H9 (cell line): ENCODE measurements around the gene FNIP2. TPM values are rescaled to one million over a fixed set of nuclear protein-coding genes. Genes with fewer than 3 reads are reported as not detected.
A peak's percentile ranks its signal among the peaks of the same experiment; 100 is the strongest.

Experiments used
- DNase-seq: peaks from one replicate; pipeline ENCODE4 v3.0.0-alpha.2; 2017
- H2AFZ ChIP-seq: one replicate; pipeline ENCODE4 v1.6.1; 2013; ENCODE audit warnings: mild to moderate bottlenecking, low read length, control low read depth, moderate library complexity
- H2AK5ac ChIP-seq: 2 replicates; pipeline ENCODE4 v1.6.1; 2013; ENCODE audit warnings: low read length, control low read depth, mixed read lengths; ENCODE audit not compliant: insufficient read length
- H2BK120ac ChIP-seq: one replicate; pipeline ENCODE4 v1.6.1; 2013; ENCODE audit warnings: low read depth, mild to moderate bottlenecking, low read length, control low read depth, inconsistent platforms; ENCODE audit not compliant: poor library complexity, severe bottlenecking
- H2BK12ac ChIP-seq: 2 replicates; pipeline ENCODE4 v1.6.1; 2013; ENCODE audit warnings: low read length, control low read depth, mixed read lengths, low read depth; ENCODE audit not compliant: insufficient read length
- H2BK15ac ChIP-seq: 2 replicates; pipeline ENCODE4 v1.6.1; 2013; ENCODE audit warnings: low read depth, low read length, control low read depth
- H2BK20ac ChIP-seq: one replicate; pipeline ENCODE4 v1.6.1; 2013; ENCODE audit warnings: low read depth, mild to moderate bottlenecking, low read length, control low read depth, inconsistent platforms; ENCODE audit not compliant: poor library complexity, severe bottlenecking
- H2BK5ac ChIP-seq: 2 replicates; pipeline ENCODE4 v1.6.1; 2013; ENCODE audit warnings: low read length, control low read depth, mixed read lengths; ENCODE audit not compliant: insufficient read length
- H3K14ac ChIP-seq: 2 replicates; pipeline ENCODE4 v1.6.1; 2013; ENCODE audit warnings: low read length, control low read depth; ENCODE audit not compliant: insufficient read depth
- H3K18ac ChIP-seq: 2 replicates; pipeline ENCODE4 v1.6.1; 2013; ENCODE audit warnings: low read depth, mild to moderate bottlenecking, mixed read lengths, low read length, control low read depth; ENCODE audit not compliant: insufficient read length
- H3K23ac ChIP-seq: 2 replicates; pipeline ENCODE4 v1.6.1; 2013; ENCODE audit warnings: low read length, control low read depth, mixed read lengths, low read depth; ENCODE audit not compliant: insufficient read length
- H3K23me2 ChIP-seq: 2 replicates; pipeline ENCODE4 v1.6.1; 2013; ENCODE audit warnings: low read depth, mild to moderate bottlenecking, mixed read lengths, low read length, control low read depth; ENCODE audit not compliant: insufficient read length, poor library complexity, severe bottlenecking
- H3K27ac ChIP-seq: 2 replicates; pipeline ENCODE4 v1.5.1; 2013; ENCODE audit warnings: low read length, control low read depth, mixed read lengths, low read depth; ENCODE audit not compliant: insufficient read length
- H3K27me3 ChIP-seq: 2 replicates; pipeline ENCODE4 v1.6.1; 2013; ENCODE audit warnings: low read length, control low read depth, inconsistent platforms; ENCODE audit not compliant: insufficient read depth
- H3K4ac ChIP-seq: 2 replicates; pipeline ENCODE4 v1.6.1; 2013; ENCODE audit warnings: low read depth, mild to moderate bottlenecking, control low read depth, inconsistent platforms, low read length, moderate library complexity
- H3K4me1 ChIP-seq: 2 replicates; pipeline ENCODE4 v1.6.1; 2013; ENCODE audit warnings: low read length, control low read depth, inconsistent platforms; ENCODE audit not compliant: insufficient read depth
- H3K4me2 ChIP-seq: 2 replicates; pipeline ENCODE4 v1.6.1; 2013; ENCODE audit warnings: low read length, control low read depth, mixed read lengths; ENCODE audit not compliant: insufficient read length, insufficient read depth
- H3K56ac ChIP-seq: 2 replicates; pipeline ENCODE4 v1.6.1; 2013; ENCODE audit warnings: low read depth, mild to moderate bottlenecking, mixed read lengths, low read length, control low read depth; ENCODE audit not compliant: insufficient read length
- H3K79me1 ChIP-seq: 2 replicates; pipeline ENCODE4 v1.6.1; 2013; ENCODE audit warnings: low read depth, mild to moderate bottlenecking, moderate library complexity, low read length, control low read depth, inconsistent platforms; ENCODE audit not compliant: insufficient read depth, poor library complexity, severe bottlenecking
- H3K79me2 ChIP-seq: 2 replicates; pipeline ENCODE4 v1.6.1; 2013; ENCODE audit warnings: low read length, control low read depth, inconsistent platforms; ENCODE audit not compliant: insufficient read depth
- H3K9ac ChIP-seq: 2 replicates; pipeline ENCODE4 v1.6.1; 2013; ENCODE audit warnings: low read length, control low read depth, mixed read lengths; ENCODE audit not compliant: insufficient read length; ENCODE audit errors: extremely low read depth
- H3K9me3 ChIP-seq: one replicate; pipeline ENCODE4 v1.6.1; 2013; ENCODE audit warnings: low read depth, low read length, inconsistent platforms; ENCODE audit not compliant: control insufficient read depth
- H3T11ph ChIP-seq: one replicate; pipeline ENCODE4 v1.6.1; 2013; ENCODE audit warnings: mild to moderate bottlenecking, low read length, control low read depth, inconsistent platforms
- H4K20me1 ChIP-seq: one replicate; pipeline ENCODE4 v1.6.1; 2013; ENCODE audit not compliant: control insufficient read depth, insufficient read length, insufficient read depth
- H4K5ac ChIP-seq: 2 replicates; pipeline ENCODE4 v1.6.1; 2013; ENCODE audit warnings: low read depth, mild to moderate bottlenecking, mixed read lengths, low read length, control low read depth; ENCODE audit not compliant: insufficient read length
- H4K8ac ChIP-seq: replicated peaks from 2 replicates; pipeline ENCODE4 v1.6.1; 2013; ENCODE audit warnings: low read length, control low read depth, mixed read lengths, low read depth; ENCODE audit not compliant: insufficient read length
- H4K91ac ChIP-seq: 2 replicates; pipeline ENCODE4 v1.6.1; 2013; ENCODE audit warnings: low read depth, mild to moderate bottlenecking, moderate library complexity, mixed read lengths, low read length, control low read depth; ENCODE audit not compliant: insufficient read length
- H3K27ac Mint-ChIP-seq, 3 experiments: 2 replicates in 2 of 3; 3 replicates in 1 of 3; pipeline ENCODE4 v1.8.0; 2020 to 2021; ENCODE audit warnings: mixed read lengths in 3 of 3, mild to moderate bottlenecking in 1 of 3, moderate library complexity in 1 of 3
- H3K27me3 Mint-ChIP-seq: 2 replicates; pipeline ENCODE4 v1.8.0; 2021; ENCODE audit warnings: low read depth, mild to moderate bottlenecking, moderate library complexity, mixed read lengths
- H3K36me3 Mint-ChIP-seq, 3 experiments: 2 replicates in 2 of 3; 3 replicates in 1 of 3; pipeline ENCODE4 v1.8.0; 2020 to 2021; ENCODE audit warnings: low read depth in 3 of 3, mixed read lengths in 3 of 3; ENCODE audit not compliant: insufficient read depth in 1 of 3
- H3K4me1 Mint-ChIP-seq, 2 experiments: 2 replicates each; pipeline ENCODE4 v1.8.0; 2020; ENCODE audit warnings: mixed read lengths in 2 of 2
- H3K4me3 Mint-ChIP-seq, 2 experiments: 2 replicates in 1 of 2; 3 replicates in 1 of 2; pipeline ENCODE4 v1.8.0; 2020 to 2021; ENCODE audit warnings: mild to moderate bottlenecking in 2 of 2, mixed read lengths in 2 of 2, moderate library complexity in 1 of 2
- H3K9me3 Mint-ChIP-seq, 2 experiments: 2 replicates in 1 of 2; 3 replicates in 1 of 2; pipeline ENCODE4 v1.8.0; 2020; ENCODE audit warnings: mild to moderate bottlenecking in 2 of 2, mixed read lengths in 2 of 2, moderate library complexity in 1 of 2
- CTCF ChIP-seq: fragments of 200-600 bp; sonication (generic); conservative IDR thresholded peaks from 3 replicates; pipeline ENCODE4 v1.8.0; 2021; ENCODE audit warnings: antibody characterized with exemption, mild to moderate bottlenecking
- WGBS: extraction: QIAGEN DNeasy Blood & Tissue Kit; methylation state at CpG from one replicate; pipeline ENCODE4 v1.1.7; 2013; ENCODE audit warnings: missing lambda C conversion rate, low lambda C conversion rate, mixed read lengths; ENCODE audit not compliant: insufficient read length; ENCODE audit errors: extremely low coverage; 5-methylcytosine and 5-hydroxymethylcytosine counted together
- total RNA-seq: library from RNA; stranded (reverse); gene quantifications from 2 replicates; pipeline ENCODE4 v1.2.1, GENCODE V29; 2021

FNIP2 gene
- total RNA-seq, 1 experiment from 2014 or later: 9.6 TPM

GRCh38 chr4:158722917-158723793, 45.7 kb upstream of the FNIP2 start, which contains the start of gene PPID:
PPID (minus strand) TSS chr4:158723396; CDS start chr4:158723288, 108 bp downstream.
- WGBS: no CpG with 5 or more reads among the region's 65 CpGs
- H3K27ac ChIP-seq: no peak within 1 kb of the TSS
- H3K9ac ChIP-seq: peak within 1 kb of the TSS; percentile 81
- peak within 1 kb of the TSS; percentile 88 for H3K4me2 ChIP-seq
- peak within 1 kb of the TSS; percentile 52 to 95 (median 73) for H3K27ac Mint-ChIP-seq
- H3K27me3 Mint-ChIP-seq: no peaks in the 10 kb centered on the region
- no peaks in the 10 kb centered on the region for H3K79me1 ChIP-seq
- H3K23me2 ChIP-seq: peaks cover 12% of the 10 kb centered on the region
- H3K79me2 ChIP-seq: peaks cover 7% of the 10 kb centered on the region; the same call in 1 of the 2 replicates
- H2BK15ac ChIP-seq: no peak within 1 kb of the TSS
- peak within 1 kb of the TSS; percentile 93 for H3K18ac ChIP-seq
- H3K4me1 ChIP-seq: peaks cover 2% of the 10 kb centered on the region; the same call in 1 of the 2 replicates
- H3T11ph ChIP-seq: no peak within 1 kb of the TSS
- no peak within 1 kb of the TSS for H3K23ac ChIP-seq
- H2BK5ac ChIP-seq: peak within 1 kb of the TSS; percentile 45
- no peak within 1 kb of the TSS for H4K8ac ChIP-seq
- H3K9me3 Mint-ChIP-seq: no peaks in the 10 kb centered on the region
- no peaks in the 10 kb centered on the region for H3K9me3 ChIP-seq
- DNase-seq: peak; percentile 85
- H3K27me3 ChIP-seq: no peaks in the 10 kb centered on the region
- no peak within 1 kb of the TSS for H3K56ac ChIP-seq
- H4K5ac ChIP-seq: peak within 1 kb of the TSS; percentile 92
- TF ChIP-seq CTCF: no peak
- peaks cover 20 to 34% (median 31%) of the 10 kb centered on the region in 3 experiments for H3K36me3 Mint-ChIP-seq
- peak within 1 kb of the TSS; percentile 86 to 92 for H3K4me3 Mint-ChIP-seq
- H2AFZ ChIP-seq: peak within 1 kb of the TSS; percentile 35
- H4K91ac ChIP-seq: no peak within 1 kb of the TSS
- H3K4ac ChIP-seq: no peak within 1 kb of the TSS; the same call in 1 of the 2 replicates
- no peak within 1 kb of the TSS for H2BK20ac ChIP-seq
- peaks cover 11 to 14% of the 10 kb centered on the region in 2 experiments for H3K4me1 Mint-ChIP-seq
- H2BK120ac ChIP-seq: no peak within 1 kb of the TSS
- H3K14ac ChIP-seq: peak within 1 kb of the TSS; percentile 96
- no peak within 1 kb of the TSS for H2BK12ac ChIP-seq
- no peak within 1 kb of the TSS for H2AK5ac ChIP-seq
- H4K20me1 ChIP-seq: no peaks in the 10 kb centered on the region
